Measurements from ENCODE around the gene SLC26A3. TPM values are rescaled to one million over a fixed set of nuclear protein-coding genes. Genes with fewer than 3 reads are reported as not detected.

Gene SLC26A3
- total and polyA plus RNA-seq, 8 donors, result 0.04 TPM; not detected in 7

DNA sequence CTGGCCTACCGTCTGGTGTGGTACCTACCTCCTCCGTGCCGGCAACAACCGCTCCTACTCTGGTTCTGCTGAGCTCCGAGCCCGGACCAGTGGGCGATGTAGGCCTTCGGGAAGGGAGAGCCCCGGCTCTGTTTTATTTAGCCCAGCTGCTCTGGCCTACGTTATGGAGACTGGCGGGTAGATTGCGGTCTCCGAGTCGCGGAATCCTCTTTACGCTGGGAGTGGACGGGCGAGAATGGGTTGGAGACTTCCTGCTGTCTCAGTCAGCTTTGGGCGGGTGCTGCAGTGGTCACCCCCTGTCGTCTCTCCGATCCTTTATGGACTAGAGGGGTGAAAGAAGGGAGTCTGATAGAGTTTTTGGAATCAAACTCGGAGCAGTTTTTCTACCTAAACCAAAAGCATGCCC is 58.7 kb downstream of the SLC26A3 start:
- Histone ChIP-seq H3K4me3 (peak overlapping the region; percentile 88 to 97), H3K27me3 (no peaks in the 10 kb centered on the region), H3K27ac (peak overlapping the region; percentile 98 to 99), H3K4me1 (peaks cover 17 to 52% of the 10 kb centered on the region in 2 donors), H3K36me3 (peaks cover 0 to 6% of the 10 kb centered on the region in 2 donors), H3K9me3 (no peaks in the 10 kb centered on the region)
- TF ChIP-seq, protein P1, sequence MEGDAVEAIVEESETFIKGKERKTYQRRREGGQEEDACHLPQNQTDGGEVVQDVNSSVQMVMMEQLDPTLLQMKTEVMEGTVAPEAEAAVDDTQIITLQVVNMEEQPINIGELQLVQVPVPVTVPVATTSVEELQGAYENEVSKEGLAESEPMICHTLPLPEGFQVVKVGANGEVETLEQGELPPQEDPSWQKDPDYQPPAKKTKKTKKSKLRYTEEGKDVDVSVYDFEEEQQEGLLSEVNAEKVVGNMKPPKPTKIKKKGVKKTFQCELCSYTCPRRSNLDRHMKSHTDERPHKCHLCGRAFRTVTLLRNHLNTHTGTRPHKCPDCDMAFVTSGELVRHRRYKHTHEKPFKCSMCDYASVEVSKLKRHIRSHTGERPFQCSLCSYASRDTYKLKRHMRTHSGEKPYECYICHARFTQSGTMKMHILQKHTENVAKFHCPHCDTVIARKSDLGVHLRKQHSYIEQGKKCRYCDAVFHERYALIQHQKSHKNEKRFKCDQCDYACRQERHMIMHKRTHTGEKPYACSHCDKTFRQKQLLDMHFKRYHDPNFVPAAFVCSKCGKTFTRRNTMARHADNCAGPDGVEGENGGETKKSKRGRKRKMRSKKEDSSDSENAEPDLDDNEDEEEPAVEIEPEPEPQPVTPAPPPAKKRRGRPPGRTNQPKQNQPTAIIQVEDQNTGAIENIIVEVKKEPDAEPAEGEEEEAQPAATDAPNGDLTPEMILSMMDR (IDR thresholded peaks at IDR 0.05), result no peak
- intact Hi-C loops (cut with DNase I), result loop anchor here in 1 of 2 donors (10.0 kb wide), 1 partner anchor 130 kb away; no protein-coding TSS in a partner anchor
- no peak for DNase-seq
- ATAC-seq, result peak; percentile 56

DNA sequence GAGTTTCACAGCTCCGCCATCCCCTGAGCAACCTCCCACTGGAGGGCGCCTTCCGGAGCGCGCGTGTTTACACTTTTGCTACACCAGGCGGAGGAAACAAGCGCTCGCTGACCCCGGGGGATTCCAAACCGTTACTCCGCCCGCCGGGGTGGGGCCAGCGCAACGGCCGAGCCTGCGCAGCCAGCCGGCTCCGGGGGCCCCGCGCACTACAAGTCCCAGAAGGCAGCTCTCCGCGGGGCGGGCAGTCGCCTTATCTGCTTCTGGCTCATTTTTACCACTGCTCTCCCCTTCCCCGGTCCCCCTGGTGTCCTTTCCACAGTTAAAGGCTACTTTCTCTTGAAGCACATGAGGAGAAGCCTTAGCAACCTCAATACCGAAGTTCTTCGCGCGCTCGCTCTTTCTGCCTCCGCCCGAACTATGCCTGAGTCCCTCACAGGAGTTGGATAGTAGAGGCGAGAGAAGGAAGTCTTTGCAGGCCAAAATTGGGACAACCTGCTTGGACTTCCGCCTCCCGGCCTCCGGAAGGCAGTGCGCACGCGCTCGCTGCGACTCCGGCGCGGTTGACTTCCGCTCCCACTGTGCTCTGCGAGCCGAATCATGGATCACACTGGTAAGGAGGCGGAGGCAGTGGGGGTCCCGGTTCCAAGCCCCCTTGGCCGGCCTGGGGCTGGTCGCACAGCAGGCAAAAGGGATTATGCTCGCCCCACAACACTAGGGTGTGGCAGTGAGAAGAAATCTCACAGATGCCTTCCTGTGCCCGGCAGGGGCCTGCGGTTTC is 59.3 kb downstream of the SLC26A3 start, which contains the start of gene CBLL1:
TSS of gene CBLL1 (plus strand) at position 576 of the 778 bp plus-strand sequence. CDS start at position 598, 22 bp downstream.
- DNase-seq, result peak; percentile 97 to 99 (median 97)
- TF ChIP-seq, protein P1 (IDR thresholded peaks at IDR 0.05), result peak; percentile 48 to 58
- Histone ChIP-seq H3K27me3 (no peaks in the 10 kb centered on the region), H3K9me3 (no peaks in the 10 kb centered on the region), H3K27ac (peak within 1 kb of the TSS; percentile 98 to 99), H3K36me3 (peaks cover 0 to under 1% of the 10 kb centered on the region in 2 donors), H3K4me3 (peak within 1 kb of the TSS; percentile 88 to 97), H3K4me1 (peaks cover 17 to 48% of the 10 kb centered on the region in 2 donors)
- intact Hi-C loops (cut with DNase I), result loop anchor here in 1 of 2 donors (10.0 kb wide), 1 partner anchor 131 kb away; no protein-coding TSS in a partner anchor
- peak; percentile 98 for ATAC-seq

DNA sequence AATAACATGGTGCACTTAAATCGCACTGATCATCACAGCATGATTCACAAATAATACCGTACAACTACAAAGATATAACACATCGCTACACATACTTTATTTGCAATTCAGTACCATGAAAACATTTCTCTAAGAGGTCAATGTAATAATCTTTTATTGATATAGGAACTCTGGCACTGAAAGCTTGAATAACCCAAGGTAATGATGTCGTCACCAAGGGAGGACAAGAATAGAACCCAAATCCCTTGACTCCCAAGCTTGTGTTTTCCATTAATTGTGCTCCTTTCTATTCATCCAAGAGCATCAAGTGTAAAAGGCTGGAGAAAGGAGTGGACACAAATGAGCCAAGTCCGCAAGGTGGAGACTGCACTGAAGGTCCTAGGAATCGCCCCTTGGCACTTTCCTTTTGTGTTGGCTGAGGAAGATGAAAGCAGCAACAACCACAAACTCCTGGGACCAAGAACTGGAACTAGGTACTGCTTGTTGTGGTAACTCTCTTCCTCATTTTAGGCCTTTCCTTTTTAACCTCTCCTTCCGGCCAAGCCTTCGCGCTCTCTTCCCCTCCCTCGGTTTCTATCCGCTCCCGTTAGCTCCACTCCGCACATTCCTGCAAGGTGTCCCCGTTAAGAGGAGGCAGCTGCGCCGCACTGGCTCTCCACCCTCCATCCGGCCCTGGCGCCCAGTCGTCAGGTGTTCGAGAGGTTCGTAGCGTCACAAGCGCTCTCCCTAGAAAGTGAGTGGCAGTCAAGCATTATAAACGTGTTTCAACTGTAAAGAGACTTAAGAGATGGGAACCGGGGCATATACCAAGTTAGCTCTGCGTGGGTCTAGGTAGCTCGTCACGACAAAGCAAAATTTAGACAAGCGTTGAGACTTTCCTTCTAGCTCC is 60.1 kb downstream of the SLC26A3 start:
- intact Hi-C loops (cut with DNase I), result loop anchor here in 1 of 2 donors (10.0 kb wide), 1 partner anchor 132 kb away; no protein-coding TSS in a partner anchor
- Histone ChIP-seq H3K36me3 (no peaks in the 10 kb centered on the region), H3K27me3 (no peaks in the 10 kb centered on the region), H3K27ac (peak overlapping the region; percentile 98 to 99), H3K4me1 (peaks cover 17 to 41% of the 10 kb centered on the region in 2 donors), H3K9me3 (no peaks in the 10 kb centered on the region), H3K4me3 (peak overlapping the region; percentile 88 to 97)
- DNase-seq (peak in 2 of 4 donors; percentile 73 to 86), ATAC-seq (peak; percentile 54)
- TF ChIP-seq, protein P1 (IDR thresholded peaks at IDR 0.05), result no peak

DNA sequence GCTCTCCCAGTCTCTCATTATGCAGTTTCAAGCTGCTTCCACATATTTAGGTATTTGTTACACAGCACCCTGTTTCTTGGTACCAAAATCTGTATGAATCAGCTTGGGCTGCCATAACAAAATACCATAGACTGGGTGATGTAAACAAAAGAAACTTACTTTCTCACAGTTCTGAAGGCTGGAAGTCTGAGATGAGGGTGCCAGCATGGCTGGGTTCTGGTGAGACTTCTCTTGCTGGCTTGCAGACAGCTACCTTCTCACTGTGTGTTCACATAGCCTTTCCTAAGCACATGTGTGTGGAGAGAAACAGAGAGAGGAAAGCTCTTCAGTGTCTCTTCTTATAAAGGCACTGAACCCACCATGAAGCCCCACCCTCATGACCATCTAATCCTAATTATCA is 74.7 kb downstream of the SLC26A3 start:
- peaks cover 4 to 9% of the 10 kb centered on the region in 2 donors for H3K27me3 ChIP-seq
- DNase-seq (no peak), ATAC-seq (no peak)
- TF ChIP-seq, protein P1 (IDR thresholded peaks at IDR 0.05), result no peak
- H3K4me1 ChIP-seq, result no peaks in the 10 kb centered on the region
- H3K27ac ChIP-seq, result no peak overlapping the region
- no peak overlapping the region for H3K4me3 ChIP-seq
- no peaks in the 10 kb centered on the region for H3K9me3 ChIP-seq
- H3K36me3 ChIP-seq, result no peaks in the 10 kb centered on the region
- intact Hi-C loops (cut with DNase I), result loop anchor here in 1 of 2 donors (5.0 kb wide), 1 partner anchor 266 kb away; no protein-coding TSS in a partner anchor

Measured in left lung (tissue), 10 donors.